Measurements from ENCODE around the gene BBS7. TPM values are rescaled to one million over a fixed set of nuclear protein-coding genes. Genes with fewer than 3 reads are reported as not detected.

Gene BBS7
- total and polyA plus RNA-seq, 10 of the 15 experiments (the other 5 are each of a cell fraction or from before 2014, with no cell fraction given): 5.2 to 15.2 (median 9.0) TPM

- Histone ChIP-seq H3K4me1 (ENCODE audit: control insufficient read depth, insufficient read depth, low read length) (no peaks in the 10 kb centered on the region), H3K27me3 (replicated peaks in 1 of 2; ENCODE audit: control insufficient read depth in 2 of 2, insufficient read depth in 2 of 2, low read length in 1 of 2) (no peaks in the 10 kb centered on the region), H2AFZ (ENCODE audit: control insufficient read depth, low read depth, low read length) (no peak overlapping the region), H3K79me2 (ENCODE audit: control insufficient read depth, insufficient read depth, low read length) (no peaks in the 10 kb centered on the region), H3K9me3 (replicated peaks; ENCODE audit: control insufficient read depth, insufficient read depth, low read length) (no peaks in the 10 kb centered on the region), H3K36me3 (ENCODE audit: control insufficient read depth in 2 of 2, insufficient read depth in 2 of 2, low read length in 1 of 2) (peaks cover 1 to 28% of the 10 kb centered on the region in 2 experiments; a peak in 3 of 4 replicates), H3K27ac (ENCODE audit: control insufficient read depth, insufficient read depth) (no peak overlapping the region), H3K4me3 (no peak overlapping the region), H3K4me2 (ENCODE audit: control insufficient read depth, insufficient read depth) (no peak overlapping the region), H4K20me1 (ENCODE audit: control insufficient read depth, insufficient read depth) (no peaks in the 10 kb centered on the region), H3K9ac (ENCODE audit: control insufficient read depth, insufficient read depth, low read length) (no peak overlapping the region)
- ChIA-PET CTCF (interaction anchor here (1.2 to 1.3 kb wide), 2 partner anchors 15 to 349 kb away, joined by 3 read pairs; no protein-coding TSS in a partner anchor), POLR2A (interaction anchor here (1.2 kb wide), 2 partner anchors 9 to 10 kb away, joined by 3 to 5 read pairs; partner anchors contain the start of gene EXOSC9), RAD21 (ENCODE audit: unreplicated experiment) (interaction anchor here (0.9 to 1.7 kb wide), 3 partner anchors 9 to 13 kb away, joined by 3 to 6 read pairs (median 3); no protein-coding TSS in a partner anchor), SMC1A (ENCODE audit: uncharacterized antibody, unreplicated experiment) (interaction anchor here (0.8 to 1.8 kb wide), 3 partner anchors 14 to 33 kb away, joined by 3 to 9 read pairs (median 3); no protein-coding TSS in a partner anchor)
- TF ChIP-seq HDAC6 (IDR thresholded peaks at IDR 0.05; ENCODE audit: unreplicated experiment) (no peak), BCLAF1 (IDR thresholded peaks at IDR 0.05) (no peak), MTA2 (IDR thresholded peaks at IDR 0.05; ENCODE audit: low read depth) (no peak), RBBP5 (conservative IDR thresholded peaks at IDR 0.05) (no peak), ZNF24 (IDR thresholded peaks at IDR 0.05) (no peak), NFYB (IDR thresholded peaks at IDR 0.05; ENCODE audit: insufficient read depth, low read depth, low read length) (no peak), TCF3 (IDR thresholded peaks at IDR 0.05; ENCODE audit: borderline replicate concordance, insufficient read depth, low read depth, low read length) (no peak), E4F1 (IDR thresholded peaks at IDR 0.05; ENCODE audit: borderline replicate concordance, partially characterized antibody) (no peak), SMC3 (IDR thresholded peaks at IDR 0.05; ENCODE audit: borderline replicate concordance, low read length) (no peak), HCFC1 (IDR thresholded peaks at IDR 0.05; ENCODE audit: low read length) (no peak), STAT3 (IDR thresholded peaks at IDR 0.05; ENCODE audit: low read depth, low read length) (no peak), ZBED1 (IDR thresholded peaks at IDR 0.05; ENCODE audit: borderline replicate concordance) (no peak), HDGF (IDR thresholded peaks at IDR 0.05) (no peak), CBX3 (IDR thresholded peaks at IDR 0.05; ENCODE audit: borderline replicate concordance, low read depth) (no peak), EZH2 (IDR thresholded peaks at IDR 0.05; ENCODE audit: borderline replicate concordance, control insufficient read depth, low read depth, low read length) (no peak), HDAC2 (IDR thresholded peaks at IDR 0.05) (no peak), KDM1A (IDR thresholded peaks at IDR 0.05; ENCODE audit: borderline replicate concordance) (no peak)
- TF ChIP-seq, protein P1, sequence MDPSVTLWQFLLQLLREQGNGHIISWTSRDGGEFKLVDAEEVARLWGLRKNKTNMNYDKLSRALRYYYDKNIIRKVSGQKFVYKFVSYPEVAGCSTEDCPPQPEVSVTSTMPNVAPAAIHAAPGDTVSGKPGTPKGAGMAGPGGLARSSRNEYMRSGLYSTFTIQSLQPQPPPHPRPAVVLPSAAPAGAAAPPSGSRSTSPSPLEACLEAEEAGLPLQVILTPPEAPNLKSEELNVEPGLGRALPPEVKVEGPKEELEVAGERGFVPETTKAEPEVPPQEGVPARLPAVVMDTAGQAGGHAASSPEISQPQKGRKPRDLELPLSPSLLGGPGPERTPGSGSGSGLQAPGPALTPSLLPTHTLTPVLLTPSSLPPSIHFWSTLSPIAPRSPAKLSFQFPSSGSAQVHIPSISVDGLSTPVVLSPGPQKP (IDR thresholded peaks at IDR 0.05; ENCODE audit: low read depth, low read length): no peak
- DNase-seq (ENCODE audit: low read depth, low spot score): no peak
- no TSS peak for BruUV-seq (replicated peaks)
- in situ Hi-C loops (cut with MboI) (no loop called here), intact Hi-C loops (cut with micrococcal nuclease; ENCODE audit: unreplicated experiment) (no loop called here)
- peak; percentile 40 for ATAC-seq
- no peak for FAIRE-seq
Observed at GRCh38 chr4:121811122-121811521, 59.2 kb downstream of the BBS7 start.
